Calu3 (cell line): ENCODE data around the gene RGS12. TPM values are rescaled to one million over a fixed set of nuclear protein-coding genes. Genes with fewer than 3 reads are reported as not detected.

Experiments
- BruUV-seq: library from RNA; stranded (reverse); fragments of 400-500 nt; replicated peaks from 2 replicates; lab custom pipeline; 2021; lab: Mats Ljungman, UMichigan
- CTCF ChIA-PET: fragments of 300-600 bp; sonication (Branson Sonifier 250); formaldehyde crosslinking; loops from one replicate; lab custom pipeline; 2022; ENCODE audit warnings: antibody characterized with exemption; lab: Charles Lee
- DNase-seq: peaks from one replicate; pipeline ENCODE4 v3.0.0; 2022
- H3K27ac Mint-ChIP-seq: one replicate; pipeline ENCODE4 v1.8.0; 2022; ENCODE audit warnings: mixed read lengths; ENCODE audit not compliant: unreplicated experiment
- H3K27me3 Mint-ChIP-seq: one replicate; pipeline ENCODE4 v1.8.0; 2022; ENCODE audit warnings: mixed read lengths; ENCODE audit not compliant: unreplicated experiment
- H3K36me3 Mint-ChIP-seq: one replicate; pipeline ENCODE4 v1.8.0; 2022; ENCODE audit warnings: mild to moderate bottlenecking, moderate library complexity, mixed read lengths; ENCODE audit not compliant: insufficient read depth, unreplicated experiment
- H3K4me1 Mint-ChIP-seq: one replicate; pipeline ENCODE4 v1.8.0; 2022; ENCODE audit warnings: mild to moderate bottlenecking, low read depth, mixed read lengths; ENCODE audit not compliant: unreplicated experiment
- H3K4me3 Mint-ChIP-seq: one replicate; pipeline ENCODE4 v1.8.0; 2022; ENCODE audit warnings: mild to moderate bottlenecking, low read depth, moderate library complexity, mixed read lengths; ENCODE audit not compliant: unreplicated experiment
- H3K9me3 Mint-ChIP-seq: one replicate; pipeline ENCODE4 v1.8.0; 2022; ENCODE audit warnings: low read depth, mixed read lengths; ENCODE audit not compliant: unreplicated experiment
- CTCF ChIP-seq: fragments of 200-600 bp; IDR thresholded peaks from one replicate; pipeline ENCODE4 v1.8.0; 2022; ENCODE audit warnings: antibody characterized with exemption; ENCODE audit not compliant: unreplicated experiment
- intact Hi-C: fragments of 100-400 bp; cut with micrococcal nuclease; formaldehyde crosslinking; loops from one replicate; pipeline ENCODE4 v1.10.0; 2022; ENCODE audit not compliant: unreplicated experiment
- total RNA-seq: library from RNA; stranded (reverse); gene quantifications from 2 replicates; pipeline ENCODE4 v1.2.3, GENCODE V29; 2022

RGS12 gene
- total RNA-seq, 1 experiment from 2014 or later: 13.9 TPM

GRCh38 chr4:3334316-3334715 lies 41.5 kb downstream of the RGS12 start:
- H3K27me3 Mint-ChIP-seq: no peaks in the 10 kb centered on the region
- intact Hi-C loops: no loop called here
- no peaks in the 10 kb centered on the region for H3K9me3 Mint-ChIP-seq
- no peaks in the 10 kb centered on the region for H3K36me3 Mint-ChIP-seq
- CTCF ChIA-PET: no interaction called here
- no peak overlapping the region for H3K4me3 Mint-ChIP-seq
- no TSS peak for BruUV-seq
- TF ChIP-seq CTCF: no peak
- H3K27ac Mint-ChIP-seq: no peak overlapping the region
- DNase-seq: no peak
- H3K4me1 Mint-ChIP-seq: no peaks in the 10 kb centered on the region

GRCh38 chr4:3335385-3335784 lies 42.6 kb downstream of the RGS12 start:
- no peak overlapping the region for H3K27ac Mint-ChIP-seq
- CTCF ChIA-PET: no interaction called here

DNA sequence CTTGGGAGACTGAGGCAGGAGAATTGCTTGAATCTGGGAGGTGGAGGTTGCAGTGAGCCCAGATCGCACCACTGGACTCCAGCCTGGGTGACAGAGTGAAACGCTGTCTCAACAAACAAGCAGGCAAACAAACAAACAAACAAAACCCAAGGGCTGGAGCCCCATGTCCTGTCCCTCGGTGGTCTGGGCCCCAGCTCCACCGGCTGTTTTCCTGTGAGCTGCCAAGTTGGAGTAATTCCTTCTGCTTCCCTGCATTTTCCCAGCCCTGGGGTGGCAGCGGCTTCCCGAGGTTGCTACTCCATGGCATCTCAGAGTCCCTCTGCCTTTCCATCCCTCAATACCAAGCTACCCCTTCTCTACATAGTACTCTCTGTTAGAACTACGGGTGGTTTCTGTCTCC lies 43.2 kb downstream of the RGS12 start:
- Mint-ChIP-seq H3K36me3 (peaks cover 4% of the 10 kb centered on the region), H3K27me3 (no peaks in the 10 kb centered on the region), H3K9me3 (no peaks in the 10 kb centered on the region), H3K4me1 (no peaks in the 10 kb centered on the region), H3K27ac (no peak overlapping the region), H3K4me3 (no peak overlapping the region)
- BruUV-seq: no TSS peak
- DNase-seq: no peak
- intact Hi-C loops: no loop called here
- TF ChIP-seq CTCF: no peak
- CTCF ChIA-PET: no interaction called here

More at GRCh38 chr4:3335385-3335784, 42.6 kb downstream of the RGS12 start:
- intact Hi-C loops: no loop called here
- no peak for DNase-seq
- no peak for TF ChIP-seq CTCF
- Mint-ChIP-seq H3K9me3 (no peaks in the 10 kb centered on the region), H3K4me3 (no peak overlapping the region), H3K36me3 (peaks cover 4% of the 10 kb centered on the region), H3K4me1 (no peaks in the 10 kb centered on the region), H3K27me3 (no peaks in the 10 kb centered on the region)
- no TSS peak for BruUV-seq

GRCh38 chr4:3336382-3337356 lies 43.8 kb downstream of the RGS12 start:
- CTCF ChIA-PET: no interaction called here
- H3K36me3 Mint-ChIP-seq: peaks cover 4% of the 10 kb centered on the region

More at GRCh38 chr4:3336382-3337356, 43.8 kb downstream of the RGS12 start:
- intact Hi-C loops: no loop called here
- no peak for DNase-seq
- no peak overlapping the region for H3K4me3 Mint-ChIP-seq
- no peak overlapping the region for H3K27ac Mint-ChIP-seq
- no TSS peak for BruUV-seq
- no peak for TF ChIP-seq CTCF
- no peaks in the 10 kb centered on the region for H3K9me3 Mint-ChIP-seq
- H3K4me1 Mint-ChIP-seq: no peaks in the 10 kb centered on the region
- no peaks in the 10 kb centered on the region for H3K27me3 Mint-ChIP-seq
